Lung (tissue), 13 donors: ENCODE measurements around the gene IQCE. TPM values are rescaled to one million over a fixed set of nuclear protein-coding genes. Genes with fewer than 3 reads are reported as not detected.

ENCODE experiments used
- ATAC-seq: fragments of 200-7000 bp; cut with Tn5 transposase; one replicate; pipeline ENCODE4 v1.9.1; 2020; ENCODE audit warnings: moderate number of reproducible peaks; ENCODE audit not compliant: insufficient read depth, low FRiP score
- DNase-seq, 3 donors: peaks; one replicate each; pipeline ENCODE4 v3.0.0-alpha.2; 2013 to 2017
- H3K27ac ChIP-seq, 2 donors: one replicate each; pipeline ENCODE4 v1.5.1; 2013; ENCODE audit warnings: mild to moderate bottlenecking in 2 of 2, moderate library complexity in 2 of 2, control low read depth in 1 of 2, inconsistent platforms in 1 of 2, low read depth in 1 of 2, low read length in 1 of 2
- H3K27me3 ChIP-seq, 3 donors: one replicate each; pipeline ENCODE4 v1.5.1; 2013; ENCODE audit warnings: low read length in 2 of 3; ENCODE audit not compliant: control insufficient read depth in 3 of 3, insufficient read depth in 3 of 3
- H3K36me3 ChIP-seq, 4 donors: one replicate each; pipeline ENCODE4 v1.5.1; 2013; ENCODE audit warnings: low read length in 4 of 4, mild to moderate bottlenecking in 1 of 4, moderate library complexity in 1 of 4; ENCODE audit not compliant: control insufficient read depth in 4 of 4, insufficient read depth in 4 of 4
- H3K4me1 ChIP-seq, 5 donors: one replicate each; pipeline ENCODE4 v1.5.1; 2013; ENCODE audit warnings: low read length in 5 of 5, mild to moderate bottlenecking in 2 of 5, moderate library complexity in 1 of 5; ENCODE audit not compliant: control insufficient read depth in 5 of 5, insufficient read depth in 5 of 5
- H3K4me3 ChIP-seq: one replicate; pipeline ENCODE4 v1.5.1; 2013; ENCODE audit warnings: mild to moderate bottlenecking, control low read depth, moderate library complexity
- H3K9ac ChIP-seq, 2 donors: one replicate each; pipeline ENCODE4 v1.5.1; 2013; ENCODE audit warnings: low read length in 2 of 2, control low read depth in 1 of 2; ENCODE audit not compliant: insufficient read depth in 1 of 2
- H3K9me3 ChIP-seq, 4 donors: one replicate each; pipeline ENCODE4 v1.5.1; 2013; ENCODE audit warnings: low read length in 3 of 4, mild to moderate bottlenecking in 1 of 4, moderate library complexity in 1 of 4; ENCODE audit not compliant: control insufficient read depth in 4 of 4, insufficient read depth in 3 of 4
- CTCF ChIP-seq: IDR thresholded peaks from 2 replicates; pipeline ENCODE4 v1.5.1; 2012; ENCODE audit warnings: mild to moderate bottlenecking; ENCODE audit errors: control extremely low read depth, extremely low read depth
- WGBS, 2 donors: extraction: QIAGEN DNeasy Blood & Tissue Kit; methylation state at CpG; one replicate each; pipeline ENCODE4 v1.1.7; 2013; 5-methylcytosine and 5-hydroxymethylcytosine counted together
- polyA plus RNA-seq, 2 donors: library from polyadenylated mRNA; stranded (reverse); fragments of 200-250 nt; gene quantifications; one replicate each; pipeline ENCODE4 v1.2.1, GENCODE V29; 2013
- small RNA-seq: library from RNA; depleted of rRNA; stranded (forward); fragments of <200 nt; gene quantifications from one replicate; pipeline ENCODE3, GENCODE V24; 2014; ENCODE audit warnings: low replicate concordance
- total RNA-seq, 2 donors: library from RNA; depleted of rRNA in 1 of 2; stranded (reverse); fragments of >200 nt in 1 of 2; gene quantifications; one replicate each; pipeline ENCODE4 v1.2.1, GENCODE V29; 2014 to 2021
- donor health status: control.
- donor health status: control.
- donor health status: Bipolar disorder and iron deficiency.
- donor health status: healthy.
- donor health status: DM: yes; HTN: yes; CAD: no.

Gene IQCE
- total and polyA plus RNA-seq, 4 donors: 8.1 to 29.0 (median 16.0) TPM

- no peak for TF ChIP-seq CTCF
- Histone ChIP-seq H3K36me3 (peaks cover 0 to 33% (median 2%) of the 10 kb centered on the region in 4 donors), H3K27ac (no peak overlapping the region), H3K4me3 (no peak overlapping the region), H3K9ac (no peak overlapping the region), H3K27me3 (no peaks in the 10 kb centered on the region), H3K4me1 (peaks cover 0 to 14% (median 6%) of the 10 kb centered on the region in 5 donors), H3K9me3 (peaks cover 0 to 7% (median 0%) of the 10 kb centered on the region in 4 donors)
- DNase-seq (peak in 2 of 3 donors; percentile 42 to 80), ATAC-seq (no peak)
- WGBS, 2 donors: 61% methylated on average over 30 of the region's 30 CpGs
Observed at GRCh38 chr7:2663121-2663886, 104.5 kb downstream of the IQCE start.

- H3K9me3 ChIP-seq: peaks cover 0 to 7% (median 0%) of the 10 kb centered on the region in 4 donors
- H3K4me3 ChIP-seq: no peak overlapping the region
- WGBS, 2 donors: 70 to 71% methylated on average over 4 of the region's 4 CpGs
- H3K27me3 ChIP-seq: no peaks in the 10 kb centered on the region
- peaks cover 0 to 14% (median 6%) of the 10 kb centered on the region in 5 donors for H3K4me1 ChIP-seq
- H3K36me3 ChIP-seq: peaks cover 0 to 27% (median 2%) of the 10 kb centered on the region in 4 donors
- no peak for DNase-seq
- no peak overlapping the region for H3K9ac ChIP-seq
- no peak for TF ChIP-seq CTCF
- H3K27ac ChIP-seq: no peak overlapping the region
- no peak for ATAC-seq
Observed at GRCh38 chr7:2663960-2664359, 105.2 kb downstream of the IQCE start.

Small RNA genes within 50 kb of the gene (small RNA-seq; reads per million reads assigned to genes)
- not detected for gene MIR4648

Other genes starting within 250 kb of the IQCE start
- 10 to 100 TPM; 24.6 to 54.6 TPM for gene SNX8, start 244.5 kb upstream of the IQCE start, total RNA-seq
- gene SNX8, start 244.5 kb upstream of the IQCE start, polyA plus RNA-seq: 10 to 100 TPM; 44.6 to 47.0 TPM
- gene EIF3B, start 204.2 kb upstream of the IQCE start, total RNA-seq: 100 to 1,000 TPM; 102 to 133 TPM
- gene EIF3B, start 204.2 kb upstream of the IQCE start, polyA plus RNA-seq: 10 to 100 TPM; 82.5 to 90.1 TPM
- gene CHST12, start 155.4 kb upstream of the IQCE start, total RNA-seq: 10 to 100 TPM; 17.9 to 30.9 TPM
- gene CHST12, start 155.4 kb upstream of the IQCE start, polyA plus RNA-seq: 10 to 100 TPM; 14.7 to 15.7 TPM
- not detected for gene GRIFIN, start 82.6 kb upstream of the IQCE start, total RNA-seq
- gene GRIFIN, start 82.6 kb upstream of the IQCE start, polyA plus RNA-seq: not detected
- 10 to 100 TPM; 11.5 to 47.6 TPM for gene LFNG, start 39.2 kb upstream of the IQCE start, total RNA-seq
- gene LFNG, start 39.2 kb upstream of the IQCE start, polyA plus RNA-seq: 10 to 100 TPM; 18.9 to 28.6 TPM
- 10 to 100 TPM; 28.7 to 29.4 TPM for gene BRAT1, start 3.5 kb upstream of the IQCE start, total RNA-seq
- gene BRAT1, start 3.5 kb upstream of the IQCE start, polyA plus RNA-seq: 10 to 100 TPM; 23.2 to 30.4 TPM
- gene TTYH3, start 73.0 kb downstream of the IQCE start, total RNA-seq: 10 to 100 TPM; 50.6 to 74.0 TPM
- gene TTYH3, start 73.0 kb downstream of the IQCE start, polyA plus RNA-seq: 10 to 100 TPM; 14.3 to 60.9 TPM
- gene AMZ1, start 129.2 kb downstream of the IQCE start, total RNA-seq: 1 to 10 TPM in 1 of 2 donors, under 1 TPM in 1; 0.65 to 8.3 TPM
- under 1 TPM; 0.13 to 0.39 TPM for gene AMZ1, start 129.2 kb downstream of the IQCE start, polyA plus RNA-seq